Measurements from ENCODE around the gene CHMP1B. TPM values are rescaled to one million over a fixed set of nuclear protein-coding genes. Genes with fewer than 3 reads are reported as not detected.

Gene CHMP1B
- total and polyA plus RNA-seq, 3 donors from 2014 or later = 32.8 to 50.0 (median 39.1) TPM

GRCh38 chr18:11873670-11874340 lies 22.6 kb downstream of the CHMP1B start:
- H3K4me1 ChIP-seq = peaks cover 2% of the 10 kb centered on the region
- no peak overlapping the region for H3K27ac ChIP-seq
- no peaks in the 10 kb centered on the region for H3K9me3 ChIP-seq
- no peak for DNase-seq
- no peak overlapping the region for H3K4me3 ChIP-seq
- H3K36me3 ChIP-seq (ENCODE audit: low read depth, missing control alignments) = no peaks in the 10 kb centered on the region
- TF ChIP-seq, protein P1, sequence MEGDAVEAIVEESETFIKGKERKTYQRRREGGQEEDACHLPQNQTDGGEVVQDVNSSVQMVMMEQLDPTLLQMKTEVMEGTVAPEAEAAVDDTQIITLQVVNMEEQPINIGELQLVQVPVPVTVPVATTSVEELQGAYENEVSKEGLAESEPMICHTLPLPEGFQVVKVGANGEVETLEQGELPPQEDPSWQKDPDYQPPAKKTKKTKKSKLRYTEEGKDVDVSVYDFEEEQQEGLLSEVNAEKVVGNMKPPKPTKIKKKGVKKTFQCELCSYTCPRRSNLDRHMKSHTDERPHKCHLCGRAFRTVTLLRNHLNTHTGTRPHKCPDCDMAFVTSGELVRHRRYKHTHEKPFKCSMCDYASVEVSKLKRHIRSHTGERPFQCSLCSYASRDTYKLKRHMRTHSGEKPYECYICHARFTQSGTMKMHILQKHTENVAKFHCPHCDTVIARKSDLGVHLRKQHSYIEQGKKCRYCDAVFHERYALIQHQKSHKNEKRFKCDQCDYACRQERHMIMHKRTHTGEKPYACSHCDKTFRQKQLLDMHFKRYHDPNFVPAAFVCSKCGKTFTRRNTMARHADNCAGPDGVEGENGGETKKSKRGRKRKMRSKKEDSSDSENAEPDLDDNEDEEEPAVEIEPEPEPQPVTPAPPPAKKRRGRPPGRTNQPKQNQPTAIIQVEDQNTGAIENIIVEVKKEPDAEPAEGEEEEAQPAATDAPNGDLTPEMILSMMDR (IDR thresholded peaks at IDR 0.05) = no peak
- no peak for TF ChIP-seq POLR2A (IDR thresholded peaks at IDR 0.05)
- intact Hi-C loops (cut with DNase I; ENCODE audit: low total_unique reads) = no loop called here
- 82 to 84% methylated on average over 14 to 15 of the region's 15 CpGs for WGBS, 2 donors
- no peaks in the 10 kb centered on the region for H3K27me3 ChIP-seq

DNA sequence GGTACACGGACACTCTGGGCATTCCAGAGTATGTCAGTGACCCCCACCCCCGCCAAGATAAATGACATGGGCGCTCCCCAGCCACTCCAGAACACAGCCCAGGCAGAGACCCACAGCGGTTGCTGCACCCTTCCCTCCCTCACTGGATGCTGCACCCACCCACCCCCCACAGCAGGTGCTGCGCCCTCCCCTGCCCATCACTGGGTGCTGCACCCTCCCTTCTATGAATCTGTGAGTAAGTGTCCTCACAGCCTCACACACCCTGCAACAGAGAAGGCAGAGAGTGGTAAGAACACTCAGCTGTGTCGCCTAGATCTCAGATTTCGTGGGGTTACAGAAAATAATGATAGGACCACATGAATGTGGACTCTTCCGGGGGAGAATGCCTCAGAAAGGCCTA lies 23.5 kb downstream of the CHMP1B start:
- TF ChIP-seq, protein P1 (IDR thresholded peaks at IDR 0.05) = no peak
- no peak for TF ChIP-seq POLR2A (IDR thresholded peaks at IDR 0.05)
- DNase-seq = no peak
- intact Hi-C loops (cut with DNase I; ENCODE audit: low total_unique reads) = no loop called here

DNA sequence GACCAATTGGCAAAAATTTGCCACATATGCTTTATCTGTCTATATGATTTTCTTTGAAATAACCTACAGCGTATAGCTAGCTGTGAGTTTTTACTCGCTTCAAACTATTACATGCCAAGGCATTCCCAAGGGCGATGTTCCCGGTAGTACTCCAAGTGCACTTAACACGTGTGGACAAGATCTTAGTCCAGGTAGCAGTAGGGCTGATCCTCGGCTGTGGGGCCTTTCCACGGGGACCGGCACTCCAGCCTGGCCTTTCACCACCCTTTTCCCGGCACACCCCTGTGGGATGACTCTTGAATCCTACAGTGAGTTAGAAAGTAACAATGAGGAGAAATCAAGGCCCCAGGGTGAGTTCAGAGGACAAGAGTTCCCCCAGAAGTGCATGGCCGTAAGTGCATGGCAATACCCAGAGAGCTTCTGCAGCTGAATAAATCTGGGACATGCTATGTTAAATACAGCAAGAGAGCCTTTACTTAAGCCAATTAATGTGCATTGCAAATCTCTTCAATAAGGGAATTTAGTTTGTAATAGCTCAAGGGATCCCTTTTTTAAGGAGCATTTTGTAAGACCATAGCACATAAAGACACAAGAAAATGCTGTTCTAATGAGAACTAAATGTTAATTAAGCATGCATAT lies 26.4 kb downstream of the CHMP1B start:
- DNase-seq = no peak
- no peaks in the 10 kb centered on the region for H3K36me3 ChIP-seq (ENCODE audit: low read depth, missing control alignments)
- peaks cover under 1% of the 10 kb centered on the region for H3K4me1 ChIP-seq
- no peaks in the 10 kb centered on the region for H3K27me3 ChIP-seq
- TF ChIP-seq, protein P1 (IDR thresholded peaks at IDR 0.05) = no peak
- no peak for TF ChIP-seq POLR2A (IDR thresholded peaks at IDR 0.05)
- intact Hi-C loops (cut with DNase I; ENCODE audit: low total_unique reads) = no loop called here
- H3K27ac ChIP-seq = no peak overlapping the region
- WGBS, 2 donors = 86 to 90% methylated on average over 10 of the region's 10 CpGs
- H3K4me3 ChIP-seq = no peak overlapping the region
- no peaks in the 10 kb centered on the region for H3K9me3 ChIP-seq

More for the DNA sequence above, 23.5 kb downstream of the CHMP1B start:
- H3K9me3 ChIP-seq = no peaks in the 10 kb centered on the region
- no peaks in the 10 kb centered on the region for H3K27me3 ChIP-seq
- H3K27ac ChIP-seq = no peak overlapping the region
- H3K4me1 ChIP-seq = peaks cover 2% of the 10 kb centered on the region
- 75 to 89% methylated on average over 8 of the region's 8 CpGs for WGBS, 2 donors
- H3K4me3 ChIP-seq = no peak overlapping the region
- no peaks in the 10 kb centered on the region for H3K36me3 ChIP-seq (ENCODE audit: low read depth, missing control alignments)

GRCh38 chr18:11880586-11881304 lies 29.5 kb downstream of the CHMP1B start:
- Histone ChIP-seq H3K36me3 (ENCODE audit: low read depth, missing control alignments) (no peaks in the 10 kb centered on the region), H3K4me3 (no peak overlapping the region), H3K9me3 (no peaks in the 10 kb centered on the region), H3K27me3 (no peaks in the 10 kb centered on the region), H3K4me1 (no peaks in the 10 kb centered on the region), H3K27ac (no peak overlapping the region)
- DNase-seq = no peak
- TF ChIP-seq, protein P1 (IDR thresholded peaks at IDR 0.05) = no peak
- TF ChIP-seq POLR2A (IDR thresholded peaks at IDR 0.05) = no peak
- intact Hi-C loops (cut with DNase I; ENCODE audit: low total_unique reads) = no loop called here
- 92 to 94% methylated on average over 30 of the region's 30 CpGs for WGBS, 2 donors

Data from testis (tissue), 3 donors.